LNCAP (cell line): ENCODE measurements around the gene MSRB1.

ENCODE experiments used
- TF ChIP-seq, protein P1 (sequence below): fragments of 450-650 bp; IDR thresholded peaks from 2 replicates; pipeline ENCODE4 v1.5.1; 2017; ENCODE audit warnings: mild to moderate bottlenecking

MSRB1 gene

DNA sequence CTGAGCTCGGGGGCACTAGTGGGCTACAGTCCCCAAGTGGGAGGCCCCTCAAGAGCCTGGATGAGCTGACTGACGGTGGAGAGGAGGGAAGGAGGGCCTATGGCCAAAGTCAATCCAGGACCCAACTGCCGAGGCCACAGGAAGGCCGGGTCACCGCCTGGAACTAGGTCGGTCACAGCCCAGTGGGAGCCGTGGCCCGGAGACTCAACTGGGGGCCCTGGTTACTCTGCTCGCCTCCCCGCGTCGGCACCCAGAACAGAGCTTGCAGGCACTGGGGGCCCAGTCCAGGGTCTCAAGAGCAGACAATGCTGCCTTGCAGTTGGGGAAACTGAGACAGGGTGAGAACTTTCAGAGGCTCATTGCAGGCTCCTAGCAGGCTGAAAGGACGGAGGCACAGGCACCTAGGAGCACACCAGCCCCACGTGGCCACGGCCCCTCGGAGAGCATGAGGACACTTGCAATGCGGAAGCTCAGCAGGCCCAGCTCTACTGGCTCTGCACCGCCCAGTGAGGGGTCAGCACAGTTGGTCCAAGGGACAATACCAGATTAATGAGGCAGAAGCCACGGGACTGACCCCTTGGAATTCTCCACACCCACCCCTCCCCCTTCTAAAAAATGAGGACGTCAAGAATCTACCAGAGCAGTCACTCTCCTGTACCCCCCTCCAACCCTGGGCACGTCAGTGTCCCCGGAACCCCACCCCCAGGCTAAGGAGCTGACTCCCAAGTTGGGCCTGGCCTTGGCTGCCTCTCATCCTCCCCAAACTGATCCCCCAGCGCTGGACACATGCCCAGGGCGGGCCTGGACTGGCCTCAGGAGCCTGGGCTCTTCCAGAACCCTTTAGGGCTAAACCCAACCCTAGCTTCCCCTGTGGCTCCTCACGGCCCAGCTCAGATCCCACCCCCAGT lies 27.0 kb downstream of the MSRB1 start:
- TF ChIP-seq, protein P1, sequence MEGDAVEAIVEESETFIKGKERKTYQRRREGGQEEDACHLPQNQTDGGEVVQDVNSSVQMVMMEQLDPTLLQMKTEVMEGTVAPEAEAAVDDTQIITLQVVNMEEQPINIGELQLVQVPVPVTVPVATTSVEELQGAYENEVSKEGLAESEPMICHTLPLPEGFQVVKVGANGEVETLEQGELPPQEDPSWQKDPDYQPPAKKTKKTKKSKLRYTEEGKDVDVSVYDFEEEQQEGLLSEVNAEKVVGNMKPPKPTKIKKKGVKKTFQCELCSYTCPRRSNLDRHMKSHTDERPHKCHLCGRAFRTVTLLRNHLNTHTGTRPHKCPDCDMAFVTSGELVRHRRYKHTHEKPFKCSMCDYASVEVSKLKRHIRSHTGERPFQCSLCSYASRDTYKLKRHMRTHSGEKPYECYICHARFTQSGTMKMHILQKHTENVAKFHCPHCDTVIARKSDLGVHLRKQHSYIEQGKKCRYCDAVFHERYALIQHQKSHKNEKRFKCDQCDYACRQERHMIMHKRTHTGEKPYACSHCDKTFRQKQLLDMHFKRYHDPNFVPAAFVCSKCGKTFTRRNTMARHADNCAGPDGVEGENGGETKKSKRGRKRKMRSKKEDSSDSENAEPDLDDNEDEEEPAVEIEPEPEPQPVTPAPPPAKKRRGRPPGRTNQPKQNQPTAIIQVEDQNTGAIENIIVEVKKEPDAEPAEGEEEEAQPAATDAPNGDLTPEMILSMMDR: no peak

DNA sequence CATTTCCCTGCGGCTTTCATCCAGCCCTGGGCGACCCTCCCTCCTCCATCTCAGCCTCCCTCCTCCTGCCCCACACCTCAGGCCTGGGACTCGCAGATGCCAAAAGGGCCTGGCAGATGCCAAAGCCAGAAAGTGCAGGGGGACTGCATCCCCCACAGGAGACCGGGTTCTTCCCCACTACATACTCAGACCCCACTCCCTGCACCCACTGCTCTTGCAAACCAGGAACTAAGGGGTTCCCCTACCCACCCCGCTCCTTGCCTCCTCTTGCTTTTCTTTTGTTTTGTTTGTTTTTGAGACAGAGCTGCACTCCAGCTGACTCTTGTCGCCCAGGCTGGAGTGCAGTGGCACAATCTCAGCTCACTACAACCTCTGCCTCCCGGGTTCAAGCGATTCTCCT lies 28.0 kb downstream of the MSRB1 start:
- TF ChIP-seq, protein P1: no peak

DNA sequence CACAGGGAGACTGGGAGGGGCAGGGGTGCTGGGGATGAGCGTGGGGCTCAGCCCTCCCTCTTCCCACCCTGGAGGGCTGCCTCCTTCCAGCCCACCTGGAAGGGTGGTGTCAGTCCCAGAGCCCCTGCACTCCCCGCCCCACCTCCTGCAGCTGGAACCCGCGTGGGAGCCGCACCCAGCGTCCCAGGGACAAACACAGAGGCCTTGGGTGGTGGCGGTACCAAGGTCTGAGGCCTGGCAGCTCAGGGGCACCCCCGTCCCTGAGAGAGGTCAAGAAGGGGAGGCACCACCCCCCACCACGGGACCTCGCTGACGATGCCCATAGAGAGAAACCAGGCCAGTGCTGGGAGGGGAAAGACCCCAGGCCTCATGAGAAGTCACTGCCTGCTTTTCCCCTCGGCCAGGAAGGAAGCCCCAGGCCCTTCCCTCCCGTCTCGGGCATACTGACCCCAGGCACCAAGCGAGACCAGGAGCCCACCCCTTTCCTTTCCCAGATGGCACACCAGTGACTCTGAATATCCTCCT lies 28.9 kb downstream of the MSRB1 start:
- TF ChIP-seq, protein P1: no peak

DNA sequence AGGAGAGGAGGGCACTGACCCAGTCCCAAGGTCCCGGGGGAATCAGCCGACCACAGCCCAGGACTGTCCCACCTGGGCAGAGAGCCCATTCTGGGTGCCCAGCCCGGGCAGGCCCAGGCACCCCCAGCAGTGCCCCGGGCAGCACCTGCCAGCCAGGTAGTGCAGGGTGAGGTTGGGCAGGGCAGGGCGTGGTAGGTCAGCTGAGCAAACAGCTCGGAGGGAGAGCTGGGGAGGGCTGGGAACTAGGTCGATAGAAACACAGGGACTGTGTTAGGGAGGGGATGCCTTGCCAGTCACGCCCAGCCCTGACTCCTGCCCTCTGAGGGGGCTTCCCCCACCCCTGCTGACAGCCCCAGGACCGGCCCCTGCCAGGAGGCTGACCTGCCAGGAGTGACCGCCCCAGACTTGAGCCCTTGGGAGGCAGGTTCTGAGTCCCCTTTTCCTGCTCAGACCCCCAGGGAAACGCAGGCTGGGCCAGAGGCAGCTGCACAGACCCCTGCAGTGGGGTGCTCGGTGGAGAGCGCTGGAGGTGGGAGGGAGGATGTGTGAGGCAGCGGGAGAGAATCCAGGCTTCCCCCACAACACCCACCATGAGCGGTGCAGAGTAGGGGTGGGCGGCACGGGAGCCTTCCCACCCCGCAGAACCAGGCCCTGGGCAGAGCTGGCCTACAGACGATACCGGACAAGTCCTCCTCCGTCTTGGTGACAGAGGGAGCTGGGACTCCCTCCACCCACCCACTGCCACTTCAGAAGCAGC lies 29.5 kb downstream of the MSRB1 start:
- TF ChIP-seq, protein P1: no peak

DNA sequence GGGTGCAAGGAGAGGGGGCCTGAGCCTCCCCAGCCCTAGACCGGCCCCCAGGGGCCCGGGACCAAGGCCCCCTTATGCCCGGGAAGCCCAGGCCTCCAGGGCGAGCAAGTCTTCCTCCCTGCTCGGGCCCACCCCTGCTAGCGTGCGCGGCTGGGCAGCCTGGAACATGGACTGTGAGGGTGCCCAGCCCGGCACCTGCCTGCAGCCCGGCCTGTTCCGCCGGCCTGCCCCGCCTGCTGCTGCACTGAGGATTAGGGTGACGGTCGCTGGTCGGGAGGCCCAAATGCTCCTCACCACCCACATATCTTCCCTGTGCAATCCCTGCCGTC lies 30.8 kb downstream of the MSRB1 start:
- TF ChIP-seq, protein P1: no peak

DNA sequence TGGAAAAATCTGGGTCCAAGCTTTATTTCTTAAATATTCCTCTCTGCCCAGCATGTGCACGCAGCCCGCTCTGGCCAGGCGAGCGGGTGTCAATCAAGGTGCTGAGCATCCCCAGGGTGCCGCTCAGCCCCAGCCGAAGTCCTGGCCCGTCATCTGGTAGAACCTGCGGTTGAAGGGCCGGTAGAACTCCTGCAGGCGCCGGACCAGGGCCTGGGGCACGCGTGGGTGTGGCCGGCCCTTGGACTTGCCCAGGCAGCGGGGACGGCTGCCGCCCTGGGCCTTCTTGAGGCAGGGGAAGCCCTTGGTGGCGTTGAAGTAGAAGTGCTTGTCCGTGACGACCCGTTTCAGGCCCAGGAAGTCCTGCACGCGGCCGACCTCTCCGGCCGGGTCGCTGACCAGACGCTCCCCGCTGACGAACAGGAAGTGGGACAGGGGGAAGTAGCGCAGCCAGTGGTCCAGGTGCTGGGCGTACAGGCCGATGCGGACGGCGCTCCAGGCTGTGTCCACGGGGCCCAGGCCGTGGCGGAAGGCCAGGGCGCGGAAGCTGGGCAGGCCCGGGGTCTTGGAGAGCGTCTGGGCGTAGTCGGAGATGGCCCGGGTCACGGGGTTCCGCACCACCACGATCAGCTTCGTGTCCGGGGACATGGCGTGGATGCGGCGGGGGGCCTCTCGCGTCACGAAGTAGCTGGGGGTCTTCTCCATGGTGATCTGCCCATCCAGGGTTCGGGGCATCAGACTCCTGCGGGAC lies 31.4 kb downstream of the MSRB1 start:
- TF ChIP-seq, protein P1: no peak

DNA sequence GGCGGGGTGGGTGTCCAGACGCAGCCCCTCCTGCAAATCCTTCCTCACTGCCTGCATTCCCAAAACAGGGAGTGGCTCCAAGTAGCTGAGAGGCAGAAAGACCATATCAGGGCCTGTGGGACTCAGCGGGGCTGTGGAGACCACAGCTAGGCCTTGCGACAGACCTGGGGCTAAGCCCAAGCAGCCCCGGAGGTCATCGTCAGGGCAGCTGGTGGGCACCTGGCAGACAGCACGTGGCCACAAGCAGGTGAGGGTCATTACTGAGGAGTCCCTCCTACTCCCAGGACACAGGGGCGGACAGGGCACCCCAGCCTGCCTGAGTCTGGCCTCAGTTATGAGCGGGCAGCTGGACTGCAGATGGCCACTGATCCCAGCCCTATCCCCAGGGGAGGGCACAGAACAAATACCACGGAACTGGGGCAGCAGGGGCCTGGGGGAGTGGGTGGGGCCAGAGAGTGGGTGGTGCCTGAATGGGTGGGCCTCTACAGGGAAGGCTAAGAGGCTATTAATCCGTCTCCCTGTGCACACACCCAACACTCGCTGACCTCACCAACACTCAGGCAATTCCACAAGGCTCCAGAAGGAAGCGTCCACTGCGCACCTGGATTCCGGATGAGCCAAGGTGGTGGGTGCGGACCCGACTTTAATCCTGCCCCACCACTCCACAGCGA lies 33.3 kb downstream of the MSRB1 start:
- TF ChIP-seq, protein P1: no peak
